ENCODE measurements around the gene KRT80. TPM values are rescaled to one million over a fixed set of nuclear protein-coding genes. Genes with fewer than 3 reads are reported as not detected.

The KRT80 gene
- total RNA-seq, 1 donor from 2014 or later = 39.5 TPM

DNA sequence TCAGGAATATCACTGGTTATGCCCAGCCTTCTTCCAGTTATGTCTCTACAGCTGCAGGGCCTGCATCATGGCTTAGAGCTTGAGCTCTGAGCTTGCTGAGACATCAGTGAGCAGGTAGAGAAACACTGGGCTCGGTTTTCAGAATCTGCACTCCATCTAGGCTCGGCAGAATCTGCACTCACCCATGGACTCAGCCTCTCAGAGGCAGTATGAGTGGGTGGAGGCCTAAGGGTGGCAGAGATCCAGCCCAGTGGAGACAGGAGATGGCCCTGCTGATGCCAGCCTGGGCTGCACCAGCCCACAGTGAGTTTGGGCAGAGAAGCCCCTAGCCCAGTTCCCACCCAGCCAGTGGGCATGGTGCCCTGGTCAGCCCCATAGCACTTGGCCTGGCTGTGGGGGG, 12.8 kb downstream of the KRT80 start:
- no peak for DNase-seq

DNA sequence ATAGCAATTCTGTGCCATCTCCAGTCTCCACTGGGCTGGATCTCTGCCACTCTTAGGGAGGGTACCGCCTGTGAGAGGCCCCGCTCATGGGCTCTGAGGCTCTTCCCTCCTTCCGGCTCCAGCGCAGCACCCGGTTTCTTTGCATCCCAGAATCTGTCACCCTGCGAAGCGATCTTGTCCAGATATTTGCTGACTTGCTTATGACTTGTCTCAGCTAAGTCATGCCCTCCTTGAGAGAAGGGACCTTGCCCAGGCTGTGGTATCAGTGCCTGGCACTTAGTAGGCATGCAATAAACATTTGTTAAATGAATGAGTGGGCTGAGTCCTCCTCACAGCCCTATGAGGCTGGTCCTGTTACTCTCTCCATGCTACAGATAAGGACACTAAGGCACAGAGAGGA, 13.4 kb downstream of the KRT80 start:
- DNase-seq = no peak

DNA sequence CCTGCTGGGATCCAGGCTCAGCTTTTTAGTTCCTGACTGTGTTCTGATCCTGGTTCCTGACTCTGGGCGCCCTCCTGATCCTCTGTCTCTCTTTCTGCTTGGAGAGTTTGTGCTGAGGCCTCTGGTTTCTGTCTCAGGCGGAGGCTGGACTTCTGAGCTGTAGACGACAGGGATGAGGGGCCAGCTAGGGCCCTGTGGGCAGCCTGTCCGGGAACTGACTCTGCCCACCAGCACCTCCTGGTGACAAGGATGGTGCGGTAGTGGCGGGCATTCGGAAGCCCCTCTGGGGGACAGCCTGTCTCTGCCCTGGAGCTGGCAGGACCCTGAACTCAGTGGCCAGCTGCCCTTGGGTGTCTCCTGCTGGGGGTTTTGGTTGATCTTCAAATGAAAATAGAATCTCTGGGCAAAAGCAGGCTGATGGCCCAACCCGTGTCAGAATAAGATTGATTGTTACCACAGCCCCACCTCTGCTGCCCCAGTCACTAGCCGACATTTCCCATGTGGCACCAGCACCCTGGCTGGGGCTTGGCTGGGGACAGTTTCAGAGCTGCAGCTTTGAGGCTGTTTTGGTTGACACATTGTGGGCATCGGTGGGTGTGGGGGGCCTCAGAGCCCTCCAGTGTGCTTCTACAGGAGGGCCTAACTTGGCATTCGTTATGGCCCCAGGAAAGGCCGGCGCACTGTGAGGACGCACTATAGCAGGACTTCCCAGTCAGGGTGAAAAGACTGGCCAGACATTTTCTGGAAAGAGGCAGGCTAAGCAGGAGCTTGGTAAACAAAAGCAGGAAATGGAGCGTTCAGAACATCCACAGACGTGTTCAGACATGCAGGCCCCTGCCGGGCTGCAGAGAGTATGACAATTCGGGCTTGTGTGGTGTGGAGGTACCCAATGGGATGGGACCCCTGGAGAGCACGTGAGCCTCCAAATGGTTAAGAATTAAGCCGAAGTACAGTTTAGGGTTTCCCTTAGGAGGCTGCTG, 16.2 kb downstream of the KRT80 start:
- DNase-seq = peak; percentile 15

DNA sequence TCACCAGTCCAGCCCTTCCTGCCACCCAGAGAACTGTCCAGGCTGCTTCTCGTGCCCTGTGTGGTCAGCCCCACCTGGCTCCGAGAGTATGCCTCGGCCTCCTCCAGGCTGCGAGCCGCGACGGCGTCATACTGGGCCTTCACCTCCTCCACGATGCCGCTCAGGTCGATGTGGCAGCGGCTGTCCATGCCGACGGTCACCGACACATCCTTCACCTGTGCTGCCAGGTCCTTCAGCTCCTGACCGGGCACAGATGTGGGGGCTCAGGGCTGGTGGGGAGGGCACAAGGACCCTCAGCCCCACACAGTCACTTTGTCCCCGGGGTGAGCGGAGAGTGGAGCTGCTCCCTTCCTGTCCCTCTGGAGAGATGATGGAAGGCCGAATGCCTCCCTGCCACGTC, 18.3 kb downstream of the KRT80 start:
- no peak for DNase-seq

DNA sequence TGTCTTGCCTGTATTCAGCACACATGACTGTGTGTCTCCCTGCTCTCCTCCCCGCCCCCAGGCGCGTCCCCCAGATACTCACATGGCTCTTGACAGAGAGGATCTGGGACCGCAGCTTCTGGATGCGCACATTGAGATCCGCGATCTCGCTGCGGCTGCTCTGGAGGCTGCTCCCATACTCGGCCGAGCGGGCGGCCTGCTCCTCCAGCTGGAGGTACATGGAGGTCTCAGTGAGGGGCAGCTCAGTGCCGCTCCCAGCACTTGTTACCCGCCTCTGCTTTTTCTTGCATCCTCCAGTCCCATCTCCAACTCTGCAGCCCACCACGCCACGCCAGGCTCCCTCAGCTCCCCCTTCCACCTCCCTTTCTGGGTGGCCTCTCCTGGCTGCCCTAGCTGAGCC, 18.9 kb downstream of the KRT80 start:
- DNase-seq = no peak

DNA sequence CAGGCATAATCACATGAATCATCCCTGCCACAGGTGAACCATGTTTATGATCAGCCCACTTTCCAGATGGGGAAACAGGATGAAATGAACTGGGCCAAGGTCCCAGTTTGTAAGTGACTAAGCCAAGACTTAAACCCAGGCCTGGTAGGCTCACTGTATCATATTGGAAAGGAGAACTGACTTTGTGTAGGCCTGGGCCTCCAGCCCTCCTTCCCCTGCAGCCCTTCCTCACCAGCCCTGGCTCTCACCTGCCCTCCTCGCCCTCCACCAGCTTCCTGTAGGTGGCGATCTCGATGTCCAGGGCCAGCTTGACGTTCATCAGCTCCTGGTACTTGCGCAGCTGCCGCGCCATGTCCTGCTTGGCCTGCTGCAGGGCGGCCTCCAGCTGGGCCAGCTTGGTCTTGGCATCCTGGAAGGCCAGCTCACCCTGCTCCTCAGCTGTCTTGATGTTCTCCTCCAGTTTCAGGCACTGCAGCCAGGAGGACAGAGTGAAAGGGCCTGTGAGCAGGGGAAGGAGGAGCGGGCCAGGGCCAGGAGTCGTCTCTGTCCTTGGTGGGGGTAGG, 19.8 kb downstream of the KRT80 start:
- DNase-seq = no peak

DNA sequence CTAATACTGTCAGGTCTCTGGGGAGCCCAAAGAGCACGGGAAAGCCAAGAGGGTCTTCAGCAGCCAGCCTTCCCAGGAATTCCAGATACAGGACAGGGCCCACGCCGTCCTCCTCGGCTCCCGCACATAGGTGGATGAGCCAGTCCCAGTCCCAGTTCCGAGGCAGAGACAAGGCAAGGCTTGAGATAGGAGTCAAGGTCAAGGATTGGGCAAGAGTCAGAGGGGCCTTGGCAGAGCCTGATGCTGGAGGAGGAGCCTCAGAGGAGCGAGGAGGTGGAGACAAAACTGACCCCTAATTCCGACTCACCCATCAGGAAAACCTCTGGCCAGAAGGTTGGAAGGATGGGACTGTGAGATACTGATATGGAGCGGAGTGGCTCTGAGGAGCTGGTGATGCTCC, 21.0 kb downstream of the KRT80 start:
- DNase-seq = no peak

DNA sequence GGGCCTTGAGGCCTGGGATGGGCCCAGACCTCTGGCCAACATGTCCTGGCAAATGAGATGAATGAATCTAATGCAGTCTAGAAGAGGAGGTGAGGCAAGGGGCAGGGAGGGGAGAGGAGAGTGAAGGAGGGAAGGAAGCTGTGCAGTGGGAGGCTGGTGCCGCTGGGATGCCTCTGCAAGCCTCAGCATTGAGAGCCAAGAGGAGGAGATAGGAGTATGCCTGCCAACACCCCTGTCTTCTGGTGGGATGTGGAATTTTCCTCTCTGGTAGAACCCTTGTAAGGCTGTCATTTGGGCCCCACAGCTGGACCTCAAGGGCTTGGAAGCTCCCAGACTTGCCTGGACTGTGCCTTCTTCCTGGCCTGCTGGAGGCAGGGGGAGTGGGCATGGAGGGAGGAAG, 21.9 kb downstream of the KRT80 start:
- DNase-seq = no peak

DNA sequence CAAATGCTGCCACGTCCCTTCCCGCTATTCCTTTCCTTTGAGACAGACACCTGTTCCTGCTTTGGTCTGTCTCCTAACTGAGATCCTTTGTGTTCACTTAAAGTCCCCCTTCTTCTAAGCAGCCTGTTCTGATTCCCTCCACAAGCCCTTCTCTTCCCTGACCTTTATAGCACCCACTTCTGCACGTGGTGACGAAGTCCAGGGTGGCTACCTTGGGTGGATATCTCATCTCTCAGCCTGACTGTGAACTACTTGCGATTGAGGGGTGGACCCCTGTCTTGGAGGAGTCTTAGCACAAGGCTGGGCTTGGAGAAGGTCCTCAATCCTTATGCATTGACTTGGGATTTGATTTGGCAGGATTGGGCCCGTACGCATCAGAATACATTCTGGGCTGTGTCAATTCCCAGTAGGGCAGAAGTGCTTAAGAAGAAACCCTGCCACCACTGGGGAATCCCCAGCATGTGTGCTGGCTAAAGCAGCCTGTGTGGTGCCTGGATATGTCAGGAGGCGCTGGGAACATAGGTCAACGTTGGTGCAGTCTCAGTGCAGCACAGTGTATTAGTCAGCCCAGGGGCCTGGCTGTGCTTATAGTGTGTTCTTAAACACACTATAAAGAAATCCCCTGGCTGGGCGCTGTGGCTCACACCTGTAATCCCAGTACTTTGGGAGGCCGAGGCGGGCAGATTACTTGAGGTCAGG, 23.6 kb downstream of the KRT80 start:
- no peak for DNase-seq

DNA sequence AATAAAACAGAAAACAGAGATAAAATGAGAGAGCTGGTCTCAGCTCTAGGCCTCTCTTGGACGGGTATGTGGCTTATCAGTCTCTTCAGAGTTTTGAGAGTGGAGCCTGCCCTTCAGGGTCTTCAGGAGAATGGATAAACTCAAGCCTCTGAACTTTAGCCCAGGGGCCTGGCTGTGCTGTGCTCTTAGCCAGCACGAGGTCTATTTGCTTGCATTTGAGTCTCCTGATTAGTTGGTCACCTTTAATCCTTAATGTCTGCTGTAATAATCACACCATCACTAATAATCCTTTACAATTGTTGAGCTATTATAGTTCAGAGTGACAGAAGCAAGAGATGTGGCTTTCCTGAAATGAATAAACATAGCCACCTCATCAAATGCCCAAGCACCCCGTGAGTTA, 24.3 kb downstream of the KRT80 start:
- DNase-seq = no peak

DNA sequence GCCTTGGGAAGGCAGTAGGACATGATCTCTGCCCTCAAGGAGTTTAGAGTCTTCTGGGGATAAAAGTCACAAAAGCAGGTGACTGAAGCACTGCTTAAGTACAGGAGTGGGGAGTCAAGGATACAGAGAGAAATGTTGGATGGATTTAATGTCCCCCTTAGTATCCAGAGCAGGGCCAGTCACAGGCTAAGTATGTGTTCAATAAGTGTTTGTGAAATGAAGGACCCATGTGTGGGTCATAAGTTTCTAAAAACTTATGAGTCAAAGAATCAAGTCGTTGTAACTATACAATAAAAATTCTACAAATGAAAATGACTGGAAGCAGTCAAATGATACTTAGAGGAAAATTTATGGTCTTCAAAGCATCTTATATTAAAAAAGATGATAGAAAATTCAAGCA, 25.1 kb downstream of the KRT80 start:
- DNase-seq = no peak

DNA sequence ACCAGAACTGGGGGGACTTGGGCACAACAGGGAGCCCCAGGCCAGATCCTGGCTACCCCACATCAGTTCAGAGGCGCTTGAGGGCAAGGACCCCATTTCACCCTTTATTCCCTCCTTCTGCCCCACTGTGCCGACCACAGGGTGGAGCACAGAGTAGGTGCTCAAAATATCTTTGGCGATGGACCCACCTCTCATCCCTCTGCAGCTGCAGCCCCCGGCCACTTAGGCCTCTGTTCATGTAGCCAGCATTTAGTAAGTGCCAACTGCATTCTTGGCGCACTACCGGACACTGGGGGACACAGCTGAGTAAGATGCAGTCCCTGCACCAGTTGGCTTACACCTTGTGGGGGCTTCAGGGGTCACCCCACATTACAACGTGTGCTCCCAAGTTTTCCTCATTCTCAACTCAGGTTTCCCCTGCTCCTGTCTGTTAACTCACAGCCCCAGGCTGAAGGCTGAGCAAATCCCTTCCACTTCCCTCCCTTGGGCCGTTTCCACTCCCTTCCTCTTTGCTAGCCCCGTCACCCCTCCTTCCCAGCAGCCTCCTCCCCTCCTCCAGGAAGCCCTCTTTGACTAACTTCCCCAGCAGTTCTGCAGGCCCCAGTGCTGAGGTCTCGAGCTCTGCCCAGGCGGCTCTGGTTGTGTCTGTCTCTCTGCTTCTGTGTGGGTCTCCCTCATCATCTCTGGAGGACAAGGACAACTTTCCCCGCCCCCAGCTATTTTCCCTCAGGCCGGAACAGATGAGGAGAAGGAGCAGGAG, 26.5 kb downstream of the KRT80 start:
- no peak for DNase-seq

DNA sequence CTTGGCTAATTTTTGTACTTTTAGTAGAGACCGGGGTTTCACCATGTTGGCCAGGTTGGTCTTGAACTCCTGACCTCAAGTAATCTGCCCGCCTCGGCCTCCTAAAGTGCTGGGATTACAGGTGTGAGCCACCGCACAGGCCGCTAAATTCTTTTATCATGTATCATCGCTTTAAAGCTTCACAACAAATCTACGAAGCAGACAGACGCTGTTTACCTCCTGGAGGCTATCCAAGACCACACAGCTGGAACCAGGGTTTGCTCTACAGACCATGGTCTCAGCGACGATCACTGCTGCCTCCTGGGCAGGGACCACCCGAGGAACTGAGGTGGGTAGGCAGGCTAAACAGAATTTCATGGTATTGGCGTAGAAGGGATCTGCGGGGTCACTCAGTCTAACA, 27.2 kb downstream of the KRT80 start:
- no peak for DNase-seq

DNA sequence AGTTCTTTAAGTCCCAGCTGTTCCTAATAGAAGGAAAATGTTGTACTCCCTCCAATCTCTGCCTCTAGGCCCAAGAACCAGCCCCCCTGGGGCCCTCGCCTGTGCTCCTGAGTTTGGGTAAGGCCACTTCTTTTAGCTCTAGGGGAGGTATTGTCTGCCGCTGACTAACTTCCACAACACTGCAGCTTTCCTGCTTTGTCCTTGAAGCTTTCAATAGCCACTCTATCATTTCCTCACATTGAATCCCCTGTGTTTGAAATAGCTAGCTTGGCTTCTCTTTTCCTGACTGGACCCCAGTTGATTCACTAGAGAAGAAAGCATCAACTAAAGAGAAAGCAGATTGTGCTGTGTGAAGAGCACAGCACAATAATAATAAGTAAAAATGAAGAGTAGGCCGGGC, 28.8 kb downstream of the KRT80 start:
- DNase-seq = no peak

DNA sequence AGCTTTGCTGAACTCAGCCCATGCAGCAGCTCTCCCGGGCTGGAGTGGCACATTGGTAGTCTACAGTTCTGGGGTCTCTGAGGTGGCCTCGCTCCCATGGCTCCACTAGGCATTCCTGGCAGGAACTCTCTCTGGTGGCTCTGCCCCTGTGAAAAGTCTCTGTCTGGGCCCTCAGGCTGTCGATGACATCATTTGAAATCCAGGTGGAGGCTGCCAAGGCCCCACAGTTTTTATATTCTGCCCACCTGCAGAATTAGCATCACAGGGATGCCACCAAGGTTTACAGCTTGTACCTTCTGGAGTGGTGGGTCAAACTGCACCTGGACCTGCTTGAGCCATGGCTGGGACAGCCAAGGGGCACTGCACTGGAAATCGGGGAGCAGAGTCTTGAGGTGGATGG, 31.6 kb downstream of the KRT80 start:
- no peak for DNase-seq

DNA sequence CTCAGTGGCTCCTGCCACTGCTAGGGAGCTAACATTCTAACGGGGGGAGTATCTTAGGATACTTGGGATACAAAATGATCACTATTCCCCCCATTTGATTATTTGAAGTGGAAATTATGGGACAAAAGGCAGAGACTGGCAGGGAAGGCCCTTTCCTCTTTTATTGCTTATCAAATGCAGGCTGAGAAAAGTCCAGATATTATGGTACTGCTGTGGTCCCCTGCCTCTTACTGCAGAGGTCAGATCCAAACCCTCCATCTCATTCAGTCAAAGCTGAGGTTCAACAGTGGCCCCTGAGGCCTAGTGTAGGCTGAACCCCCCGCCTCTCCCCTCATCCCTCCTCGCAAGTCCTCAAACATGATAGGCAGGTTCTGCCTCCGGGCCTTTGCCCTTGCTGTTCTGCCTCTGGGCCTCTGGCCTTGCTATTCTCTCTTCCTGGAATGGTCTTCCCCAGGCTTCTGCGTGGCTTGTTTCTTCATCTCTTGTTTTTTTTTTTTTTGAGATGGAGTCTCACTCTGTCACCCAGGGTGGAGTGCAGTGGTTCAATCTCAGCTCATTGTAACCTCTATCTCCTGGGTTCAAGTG, 34.2 kb downstream of the KRT80 start:
- no peak for DNase-seq

DNA sequence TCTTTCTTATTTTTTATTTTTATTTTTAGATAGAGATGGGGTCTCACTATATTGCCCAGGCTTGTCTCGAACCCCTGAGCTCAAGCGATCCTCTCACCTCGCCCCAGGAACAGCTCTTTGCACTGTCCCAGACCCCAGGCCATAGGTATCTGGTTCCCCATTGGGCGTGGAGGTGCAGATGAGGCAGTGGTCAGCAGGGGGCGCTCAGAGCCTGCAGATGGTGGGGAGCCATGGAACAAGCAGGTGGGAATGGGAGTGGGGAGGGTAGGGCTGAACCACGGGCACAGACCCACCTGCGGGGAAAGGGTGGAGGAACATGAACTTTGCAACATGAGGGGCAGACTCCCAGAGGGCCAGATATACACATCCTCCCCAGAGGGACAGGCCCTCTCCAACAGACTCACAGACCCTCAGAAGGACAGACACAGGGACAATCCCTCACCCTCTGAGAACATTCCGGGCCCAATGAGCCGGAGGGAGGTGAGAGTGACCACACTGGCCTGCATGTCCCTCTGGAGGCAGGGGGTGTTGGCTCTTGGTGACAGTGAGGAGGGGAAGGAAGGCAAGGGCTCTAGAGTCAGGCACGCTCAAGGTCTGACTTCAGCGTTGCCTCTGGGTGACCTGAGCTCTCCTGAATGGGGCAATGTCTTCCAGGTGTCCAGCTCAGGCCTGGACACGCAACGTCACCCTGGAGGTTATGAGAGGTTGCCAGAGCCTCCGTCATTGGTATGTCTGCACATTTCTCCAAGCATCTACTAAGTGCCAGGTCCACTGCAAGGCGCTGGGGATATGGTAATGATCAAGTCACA, 34.9 kb downstream of the KRT80 start:
- DNase-seq = peak; percentile 38

DNA sequence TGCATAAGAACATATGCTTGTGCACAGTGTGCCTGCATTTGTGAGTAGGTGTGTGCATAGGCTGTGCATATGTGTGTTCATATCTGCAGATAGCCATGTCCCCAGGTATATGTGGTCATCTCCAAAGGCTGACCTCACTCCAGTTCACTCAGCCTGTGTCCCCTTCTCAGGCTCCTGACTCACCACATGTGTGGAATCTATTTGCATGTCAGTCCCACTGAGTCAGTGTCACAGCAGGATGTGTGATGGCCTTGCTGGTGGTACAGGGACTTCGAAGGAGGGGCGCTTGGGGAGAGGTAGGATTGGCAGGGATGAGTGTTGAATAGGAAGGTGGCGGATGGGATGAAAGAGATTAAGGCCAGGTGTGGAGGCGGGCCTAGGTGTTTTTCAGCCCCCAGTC, 35.5 kb downstream of the KRT80 start:
- no peak for DNase-seq

DNA sequence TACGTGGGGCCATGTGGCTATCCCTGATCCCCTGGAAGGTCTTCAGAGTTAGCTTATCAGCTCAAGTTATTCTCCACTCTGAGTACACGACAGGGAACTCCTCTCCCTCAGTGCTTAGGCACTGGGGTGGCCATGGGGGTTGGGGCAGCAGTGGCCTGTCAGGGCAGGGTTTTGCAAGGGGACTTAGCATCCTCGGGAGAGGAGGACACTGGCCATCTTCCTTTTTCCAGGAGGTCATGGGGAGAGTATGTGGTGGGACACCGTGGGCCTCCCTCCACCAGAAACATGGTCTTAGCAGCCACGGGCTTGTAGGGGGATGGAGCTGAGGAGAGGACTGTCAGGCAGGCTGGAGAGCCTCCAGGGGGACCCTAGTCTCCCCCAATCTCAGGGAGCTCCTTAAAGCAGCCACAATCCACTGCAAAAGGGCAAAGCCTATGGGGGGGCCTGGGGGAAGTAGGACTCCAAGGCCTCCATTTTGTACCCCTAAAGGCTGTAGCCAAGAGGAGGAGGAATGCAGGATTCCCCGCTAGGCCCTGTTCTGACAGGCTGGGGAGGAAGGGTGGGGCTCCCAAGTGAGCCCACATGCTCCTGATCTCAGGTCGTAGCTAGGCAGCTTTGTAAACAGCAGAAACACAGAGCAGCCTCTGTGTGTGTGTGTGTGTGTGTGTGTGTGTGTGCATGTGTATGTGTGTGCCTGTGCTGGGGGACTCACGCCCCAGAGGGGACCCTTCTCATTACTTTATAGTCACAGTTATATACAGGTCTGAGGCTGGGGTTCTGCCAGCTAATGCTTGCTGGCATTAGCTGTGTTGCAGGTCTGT, 36.6 kb downstream of the KRT80 start:
- no peak for DNase-seq

DNA sequence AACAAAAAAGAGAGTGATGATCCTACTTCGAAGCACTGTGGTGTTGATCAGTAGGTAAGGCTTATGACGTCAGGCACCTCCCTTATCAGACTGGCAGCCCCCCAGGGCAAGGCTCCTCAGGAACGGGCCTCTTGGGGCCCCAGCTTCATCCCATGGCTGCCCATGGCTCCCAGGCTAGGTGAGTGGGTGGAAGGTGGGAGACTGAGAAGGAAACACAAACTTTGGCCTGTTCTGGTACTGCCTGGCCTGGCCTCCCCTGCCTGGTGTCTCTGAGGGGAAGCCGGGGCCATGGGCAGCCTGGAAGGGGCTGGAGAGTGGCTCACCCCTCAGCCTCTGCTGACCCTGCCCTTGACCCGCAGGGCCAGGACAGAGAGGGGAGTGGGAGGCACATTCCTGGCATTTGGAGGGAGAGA, 38.9 kb downstream of the KRT80 start:
- DNase-seq = no peak

Measured in skin of body (tissue), 2 donors.